GM21360 (cell line): ENCODE measurements around the gene TSPAN11.

Experiments
- ATAC-seq: cut with Tn5 transposase; IDR thresholded peaks from one replicate; pipeline ENCODE4 v1.9.1; 2021; ENCODE audit warnings: mild to moderate bottlenecking, moderate library complexity; ENCODE audit not compliant: unreplicated experiment

TSPAN11 gene

DNA sequence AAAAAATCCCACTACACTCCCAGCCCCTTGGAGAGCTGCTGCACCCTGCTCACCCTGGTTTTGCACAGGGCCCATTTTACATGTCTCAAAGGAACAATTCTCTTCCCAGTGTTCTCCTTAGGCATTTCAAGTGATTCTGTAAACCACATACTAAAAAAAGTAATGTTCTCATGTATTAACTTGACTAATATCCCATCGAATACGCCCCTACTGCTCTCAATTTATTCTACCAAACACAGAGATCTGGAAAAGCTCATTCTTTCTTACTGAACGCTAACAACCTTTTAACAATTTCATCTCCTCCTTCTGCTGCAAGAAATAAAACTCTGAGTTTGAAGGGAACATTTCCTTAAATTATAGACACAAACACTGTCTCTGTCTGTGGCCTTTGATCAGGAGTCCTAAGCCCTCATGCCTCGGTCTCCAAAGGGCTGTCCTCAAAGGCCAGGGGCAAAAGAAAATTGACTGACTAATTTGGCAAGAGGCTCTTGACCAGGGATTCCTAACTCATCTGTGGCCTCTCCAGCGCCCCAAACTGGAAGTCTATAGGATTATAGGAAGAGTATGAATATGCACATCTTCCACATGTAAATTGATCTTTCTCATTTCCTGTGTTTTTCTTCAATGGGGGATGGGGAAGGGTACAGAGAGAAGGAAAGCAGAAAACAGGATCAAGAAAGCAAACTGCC lies 17.1 kb upstream of the TSPAN11 start:
- ATAC-seq: no peak

DNA sequence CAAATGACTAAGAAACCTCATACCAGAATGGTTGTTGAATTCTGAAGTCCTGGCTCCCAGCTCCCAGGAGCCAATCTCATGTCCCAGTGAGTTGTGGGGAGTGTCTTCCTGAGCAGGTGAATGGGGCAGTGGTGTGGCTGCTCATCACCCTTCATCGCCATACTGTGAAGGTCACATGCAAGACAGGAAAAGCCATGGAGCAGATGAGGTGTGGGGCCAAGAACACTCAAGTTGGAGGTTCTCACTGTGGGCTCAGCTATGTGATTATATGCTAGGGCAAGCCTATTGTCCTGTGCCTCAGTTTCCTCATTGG lies 16.6 kb upstream of the TSPAN11 start:
- ATAC-seq: no peak

DNA sequence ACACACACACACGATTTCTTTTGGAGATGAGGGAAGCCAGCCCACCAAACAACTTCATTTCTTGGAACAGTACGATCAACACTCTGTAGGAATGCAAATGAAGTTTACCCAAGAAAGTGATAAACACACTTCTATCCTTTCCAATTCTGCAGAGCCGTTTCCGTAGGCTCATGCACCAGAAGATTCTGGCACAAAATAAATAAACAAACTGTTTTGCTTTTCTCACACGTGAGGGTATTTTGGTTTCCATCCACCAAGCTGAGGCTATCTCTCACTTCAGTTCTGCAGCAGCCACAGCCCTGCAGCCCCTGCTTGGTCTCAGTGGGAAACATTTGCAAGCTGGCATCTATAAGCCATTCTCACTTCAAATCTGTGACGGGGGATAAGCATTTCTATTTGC lies 15.3 kb upstream of the TSPAN11 start:
- no peak for ATAC-seq

DNA sequence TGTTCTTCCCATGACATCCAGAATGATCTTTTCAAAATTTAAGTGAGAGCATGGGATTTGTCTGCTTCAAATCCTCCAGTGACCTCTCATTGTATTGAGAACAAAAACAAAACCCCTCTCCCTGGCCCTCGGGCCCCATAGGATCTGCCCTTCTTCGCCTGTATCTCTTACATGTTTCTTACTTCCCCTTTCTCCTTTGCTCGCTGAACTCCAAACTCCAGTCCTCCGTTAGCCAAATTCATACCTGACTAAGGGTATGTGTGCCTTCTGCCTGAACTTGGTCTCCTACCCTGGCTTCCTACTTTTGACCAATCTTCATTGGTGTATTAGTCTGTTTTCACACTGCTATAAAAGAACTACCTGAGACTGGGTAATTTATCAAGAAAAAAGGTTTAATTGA lies 13.2 kb upstream of the TSPAN11 start:
- peak; percentile 81 for ATAC-seq

DNA sequence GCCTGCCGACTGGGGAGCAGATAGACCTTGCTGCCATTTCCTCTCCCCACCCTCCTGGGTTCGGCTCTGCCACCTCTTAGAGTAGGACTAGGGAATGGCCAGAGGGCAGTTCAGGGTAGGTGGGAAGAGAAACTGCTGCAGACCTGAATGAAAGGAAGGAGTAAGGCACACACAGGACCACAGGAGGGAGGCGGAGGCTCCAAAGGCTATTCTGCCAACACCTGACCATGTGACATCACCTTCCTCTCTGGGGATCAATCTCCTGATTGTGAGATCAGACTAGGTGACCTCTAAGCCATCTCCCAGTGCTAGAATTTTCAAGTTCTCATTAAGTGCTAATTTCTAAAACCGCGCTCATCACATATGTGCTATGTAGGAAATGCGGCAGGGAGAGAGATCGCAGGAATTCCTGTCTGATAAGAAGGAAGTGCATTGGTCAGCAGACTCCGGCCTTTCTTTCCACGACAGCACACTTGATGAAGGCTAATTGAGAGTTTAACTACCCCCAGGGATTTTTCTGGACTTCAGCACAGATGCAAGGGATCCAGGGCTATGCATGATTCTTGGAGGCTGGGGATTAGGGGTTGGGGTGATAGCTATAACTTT lies 11.5 kb upstream of the TSPAN11 start:
- ATAC-seq: no peak

DNA sequence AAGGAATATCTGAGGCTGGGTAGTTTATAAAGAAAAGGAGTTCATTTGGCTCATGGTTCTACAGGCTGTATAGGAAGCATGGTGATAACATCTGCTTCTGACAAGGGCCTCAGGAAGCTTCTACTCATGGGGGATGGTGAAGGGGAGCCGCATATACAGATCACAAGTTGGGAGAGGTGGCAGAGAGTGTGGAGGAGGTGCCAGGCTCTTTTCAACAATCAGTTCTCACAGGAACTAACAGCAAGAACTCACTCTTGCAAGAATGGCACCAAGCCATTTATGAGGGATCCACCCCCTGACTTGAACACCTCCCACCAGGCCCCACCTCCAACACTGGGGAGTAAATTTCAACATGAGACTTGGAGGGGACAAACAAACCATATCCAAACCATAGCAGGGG lies 3.5 kb upstream of the TSPAN11 start:
- ATAC-seq: no peak

DNA sequence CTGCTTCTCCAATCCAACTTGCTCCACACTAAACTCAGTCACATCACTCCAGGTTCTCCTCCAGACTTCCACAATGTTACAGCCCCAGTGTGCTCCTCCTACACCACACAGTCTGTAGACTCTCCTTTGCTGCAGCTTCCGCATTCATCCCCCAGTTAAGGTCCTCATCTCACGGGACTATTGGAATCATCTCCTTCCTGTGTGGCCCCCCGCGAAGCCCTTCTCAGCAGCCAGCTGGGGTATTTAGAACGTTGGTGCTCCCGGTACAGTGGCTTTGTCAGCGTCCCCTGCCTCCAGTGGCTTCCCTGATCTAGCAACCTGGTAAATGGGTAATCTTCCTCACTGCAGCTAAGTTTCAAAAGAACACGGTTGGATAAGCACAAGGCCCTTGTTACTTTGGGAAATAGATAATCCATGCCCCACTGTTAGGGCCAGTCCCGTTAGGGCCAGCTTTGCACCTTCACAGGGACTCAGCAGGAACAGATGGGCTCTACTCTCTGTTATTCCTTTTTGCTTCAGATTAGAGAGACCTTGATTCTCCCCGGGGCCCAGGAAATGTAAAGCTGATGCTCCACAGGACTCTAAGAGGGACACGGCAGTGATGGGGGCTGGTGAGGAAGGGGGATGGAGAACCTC lies 823 bp upstream of the TSPAN11 start:
- no peak for ATAC-seq

DNA sequence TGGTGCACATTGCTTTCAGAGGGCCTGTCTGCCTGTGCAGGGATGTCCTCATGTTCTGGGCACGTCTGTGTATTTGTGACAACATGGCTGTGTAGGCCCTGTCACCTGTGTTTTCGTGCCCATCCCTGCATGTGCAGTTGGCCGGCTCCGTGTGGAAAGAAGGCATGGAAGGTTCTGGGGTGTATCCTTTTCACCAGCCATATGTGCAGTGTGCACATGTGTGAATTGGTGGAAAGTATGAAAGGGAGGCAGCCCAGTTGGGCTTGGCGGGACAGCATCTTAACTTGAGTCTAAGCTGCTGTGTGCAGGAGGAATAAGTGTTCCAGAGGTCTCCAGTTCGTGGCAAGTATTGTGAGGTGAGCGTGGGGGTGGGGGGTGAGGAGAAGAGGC lies 669 bp downstream of the TSPAN11 start:
- no peak for ATAC-seq

DNA sequence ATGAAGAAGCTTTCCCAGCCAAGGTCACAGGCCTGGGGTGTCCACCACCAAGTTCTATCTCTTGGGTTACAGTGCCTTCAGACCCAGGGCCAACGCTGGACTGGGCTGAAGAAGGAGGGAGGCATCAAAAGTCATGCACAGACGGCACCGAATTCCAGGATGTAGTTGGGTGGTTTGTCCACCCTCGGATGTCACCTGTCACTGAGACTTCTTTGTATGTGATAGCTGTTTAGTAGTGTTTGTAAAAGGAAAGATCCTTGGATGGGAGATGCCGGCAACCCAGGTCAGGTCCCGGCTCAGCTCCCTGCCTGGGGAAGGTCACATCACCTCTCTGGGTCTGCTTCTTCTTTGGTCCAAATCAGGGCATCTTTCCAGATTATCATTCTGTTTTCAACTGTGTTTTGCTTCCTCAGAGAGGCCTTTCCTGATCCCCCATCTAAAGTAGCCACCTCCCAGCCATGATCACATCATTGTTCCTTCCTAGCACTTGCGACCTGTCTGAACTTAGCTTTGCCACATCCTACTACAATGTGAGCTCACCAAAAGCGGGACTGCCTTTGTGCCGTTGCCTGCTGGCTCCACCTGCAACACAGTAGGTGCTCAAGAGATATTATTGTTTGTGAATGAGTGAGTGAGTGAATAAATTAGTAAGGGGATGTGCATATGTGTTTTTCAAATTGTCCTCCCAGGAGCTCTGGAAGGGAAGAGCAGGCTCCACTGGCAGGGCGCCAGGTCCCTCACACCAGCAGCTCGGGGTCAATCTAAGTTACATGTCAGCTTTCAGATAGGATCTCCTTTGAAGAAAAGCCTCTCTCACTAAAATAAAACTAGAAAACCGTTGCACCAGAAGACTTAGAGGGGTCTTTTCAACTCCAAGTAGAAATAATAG lies 2.1 kb downstream of the TSPAN11 start:
- no peak for ATAC-seq

DNA sequence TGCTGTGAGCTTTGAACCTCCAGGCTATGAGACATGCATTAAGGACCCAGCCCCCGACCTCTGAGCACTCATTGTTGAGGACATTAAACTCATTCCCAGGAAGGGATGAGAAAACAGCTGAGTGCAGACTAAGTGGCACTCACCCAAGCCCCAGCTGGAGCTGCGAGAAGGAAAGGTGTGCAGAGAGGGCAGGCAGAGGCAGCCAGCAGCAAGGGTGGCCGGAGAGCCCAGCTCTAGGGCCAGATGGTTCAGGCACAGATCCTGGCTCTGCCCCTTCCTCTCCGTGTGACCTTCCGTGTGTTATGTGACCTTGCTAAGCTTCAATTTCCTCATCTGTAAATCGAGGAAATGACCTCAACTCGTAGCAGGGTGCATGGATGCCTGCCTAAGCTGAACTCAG lies 3.7 kb downstream of the TSPAN11 start:
- ATAC-seq: no peak

DNA sequence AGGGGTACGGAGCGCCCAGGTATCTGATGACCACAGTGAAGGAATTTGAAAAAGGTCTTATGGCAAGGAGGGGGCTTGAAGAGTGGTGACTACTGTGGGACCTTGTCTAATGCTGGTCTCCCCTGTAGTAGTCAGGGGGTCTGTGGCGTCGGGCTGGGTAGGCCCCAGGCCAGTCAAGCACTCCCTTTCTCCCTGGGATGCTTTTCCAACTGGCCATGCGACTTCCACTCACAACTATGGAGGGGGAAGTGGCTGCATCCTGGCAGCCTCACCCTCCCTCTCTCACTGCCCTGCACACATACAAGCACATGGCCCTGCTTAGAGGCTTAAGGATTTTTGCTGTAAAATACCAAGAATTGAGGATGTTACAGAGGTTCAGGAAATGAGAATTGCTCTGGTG lies 4.1 kb downstream of the TSPAN11 start:
- ATAC-seq: no peak

DNA sequence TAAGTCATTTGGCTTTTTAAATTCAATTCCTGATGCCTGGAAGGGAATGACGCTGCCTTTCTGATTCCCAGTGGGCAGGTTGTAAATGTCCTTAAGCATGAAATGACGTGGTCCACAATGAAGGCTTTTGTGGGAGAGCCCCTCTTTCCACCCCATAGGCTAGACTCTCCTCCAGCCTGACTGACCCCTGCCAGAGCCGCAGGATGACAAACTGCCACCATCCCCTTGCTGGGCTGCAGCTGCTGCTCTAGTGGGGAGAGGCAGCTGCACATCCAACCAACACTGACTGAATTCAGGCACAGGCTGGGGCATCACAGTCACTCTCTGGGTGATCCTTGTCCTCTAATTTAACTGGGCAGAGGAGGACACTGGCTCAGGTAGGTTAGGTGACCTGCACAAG lies 6.3 kb downstream of the TSPAN11 start:
- ATAC-seq: no peak

DNA sequence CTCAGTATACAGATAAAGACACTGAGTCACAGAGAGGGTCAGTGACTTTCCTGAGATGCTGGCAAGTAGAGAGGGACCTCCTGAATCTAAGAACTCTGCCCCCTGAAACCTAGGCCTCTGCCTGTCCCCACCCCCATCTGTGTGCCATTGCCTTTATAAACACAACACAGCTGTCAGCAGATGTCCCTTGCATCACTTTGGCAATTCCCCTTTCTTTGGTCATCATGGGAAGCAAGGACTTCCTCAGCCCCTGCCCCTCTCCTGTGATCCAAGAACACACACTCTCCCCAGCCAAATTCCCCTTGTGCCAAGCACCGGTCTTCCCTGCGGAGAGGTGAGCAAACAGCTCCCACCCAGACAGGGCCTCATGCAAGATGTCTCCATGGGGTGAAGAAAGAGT lies 8.3 kb downstream of the TSPAN11 start:
- ATAC-seq: no peak

DNA sequence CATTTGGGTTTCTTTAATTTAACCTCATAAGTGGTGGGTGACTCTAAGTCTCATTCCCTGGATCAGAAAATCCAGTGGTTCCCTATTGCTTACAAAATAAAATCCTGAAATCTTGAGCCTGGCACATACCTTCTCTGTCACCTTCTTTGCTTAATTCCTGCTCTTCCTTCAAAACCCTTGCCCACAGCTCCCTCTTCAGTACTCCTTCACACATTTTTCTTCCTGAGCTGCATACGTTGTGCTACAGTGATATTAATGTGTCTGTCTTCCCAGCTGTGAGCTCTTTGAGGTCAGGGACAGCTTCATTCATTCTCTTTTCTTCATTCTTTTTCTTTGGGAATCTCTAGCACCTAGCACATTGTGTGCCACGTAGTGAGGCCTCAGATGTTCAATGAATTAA lies 9.5 kb downstream of the TSPAN11 start:
- no peak for ATAC-seq

DNA sequence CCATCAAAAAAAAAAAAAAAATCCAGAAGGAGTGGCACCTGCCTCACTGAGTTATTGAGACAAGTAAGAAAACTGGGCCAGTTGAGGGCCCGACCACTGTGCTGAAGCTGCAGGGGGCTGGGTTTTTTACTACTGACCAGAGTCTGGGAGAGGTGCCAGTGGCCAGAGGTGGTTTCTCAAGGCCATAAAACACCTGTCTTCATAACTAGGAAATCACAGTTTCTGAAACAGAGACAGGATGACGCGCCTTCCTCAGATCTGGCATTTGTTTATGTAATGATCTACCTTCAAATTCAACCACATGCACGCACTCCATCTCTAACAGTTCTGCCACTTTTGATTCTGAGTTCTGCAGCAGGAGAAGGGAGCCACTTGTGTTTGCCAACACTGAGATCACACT lies 12.7 kb downstream of the TSPAN11 start:
- no peak for ATAC-seq

DNA sequence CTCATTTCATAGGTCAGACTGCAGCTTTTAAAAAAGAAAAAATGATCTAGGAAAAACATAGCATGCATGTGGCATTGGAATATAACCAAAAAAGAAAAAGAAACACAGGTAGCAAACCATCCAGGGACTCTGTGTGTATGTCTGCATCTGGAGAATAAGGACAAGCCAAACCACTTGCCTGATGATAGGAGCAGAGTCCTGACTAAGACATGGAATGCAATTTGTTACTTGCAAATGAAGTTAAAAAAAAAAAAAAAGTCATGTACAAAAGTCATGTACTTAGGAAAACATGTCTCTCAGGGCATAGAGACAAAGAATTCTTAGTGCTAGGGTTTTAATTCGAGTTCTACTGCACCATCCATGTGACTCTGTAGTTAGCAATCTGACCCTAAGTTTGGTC lies 15.9 kb downstream of the TSPAN11 start:
- ATAC-seq: no peak

DNA sequence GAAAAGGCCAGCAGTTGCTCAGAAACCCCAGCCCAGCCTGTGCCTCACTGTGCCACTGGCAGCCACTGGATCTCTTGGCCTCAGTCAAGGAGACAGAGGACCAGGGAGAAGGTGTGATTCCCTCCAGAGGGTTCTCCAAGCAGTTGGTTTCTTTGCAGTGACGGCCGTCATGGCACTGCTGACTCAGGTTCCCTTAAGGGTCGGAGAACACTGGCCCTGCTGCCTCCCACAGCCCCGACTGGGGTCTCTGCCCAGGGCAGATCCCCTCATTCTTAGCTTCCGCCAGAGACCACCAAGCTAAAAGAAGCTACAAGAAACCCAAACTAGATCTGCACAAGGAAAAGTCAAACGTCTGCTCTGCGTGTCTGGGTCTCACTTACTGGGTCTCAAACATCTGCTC lies 16.4 kb downstream of the TSPAN11 start:
- ATAC-seq: no peak

DNA sequence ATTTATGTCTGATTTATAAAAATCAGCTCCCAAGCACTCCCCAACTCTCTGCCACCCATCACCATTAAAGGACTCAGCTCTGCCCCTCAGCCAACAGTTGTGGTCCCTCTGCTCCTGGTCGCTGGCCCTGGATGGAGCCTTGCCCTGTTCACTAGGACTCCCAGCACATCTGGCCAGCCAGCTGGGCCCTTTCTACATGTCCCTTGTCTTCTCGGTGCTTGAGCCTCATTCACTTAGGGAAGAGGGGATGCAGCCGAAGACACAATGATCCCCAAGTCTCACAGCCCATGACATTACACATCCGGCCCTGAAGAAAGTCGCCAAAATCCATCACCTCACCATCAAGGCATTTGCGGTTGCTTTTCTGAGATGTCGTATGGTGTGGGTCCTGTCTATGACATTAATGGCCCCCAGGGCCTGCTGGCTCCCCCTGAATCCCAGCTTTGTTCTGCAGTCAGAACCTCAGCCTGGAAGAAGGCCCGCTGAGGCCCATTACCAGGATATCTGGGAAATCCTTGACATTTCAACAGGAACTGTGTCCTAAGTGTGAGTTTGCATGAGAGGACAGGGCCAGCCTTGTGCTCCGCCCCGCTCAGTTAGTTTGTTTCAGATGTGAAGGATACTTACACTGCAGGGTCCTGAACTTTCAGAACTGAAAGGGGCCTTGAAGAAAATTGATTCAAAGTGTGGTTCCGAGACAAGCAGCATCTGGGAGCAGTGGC lies 19.1 kb downstream of the TSPAN11 start:
- no peak for ATAC-seq

DNA sequence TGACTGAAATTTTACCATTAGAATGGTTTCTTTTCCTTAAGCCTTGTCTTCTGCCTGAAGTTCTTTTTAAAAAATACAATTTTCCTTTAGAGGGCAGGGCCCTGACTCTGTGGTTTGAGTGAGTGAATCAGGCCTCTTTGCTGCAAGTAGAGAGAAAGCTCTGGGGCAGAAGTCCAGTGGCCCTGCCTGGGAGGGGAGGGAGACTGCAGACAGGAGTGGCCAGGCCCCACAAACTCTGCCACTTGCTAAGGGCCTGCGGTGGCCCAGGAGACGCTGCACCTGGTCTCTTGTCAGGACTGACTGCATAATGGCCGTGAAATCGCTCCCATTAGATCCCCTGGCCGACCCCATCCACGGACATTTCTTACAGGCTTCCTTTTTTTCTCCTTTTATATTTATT lies 25.5 kb downstream of the TSPAN11 start:
- no peak for ATAC-seq

DNA sequence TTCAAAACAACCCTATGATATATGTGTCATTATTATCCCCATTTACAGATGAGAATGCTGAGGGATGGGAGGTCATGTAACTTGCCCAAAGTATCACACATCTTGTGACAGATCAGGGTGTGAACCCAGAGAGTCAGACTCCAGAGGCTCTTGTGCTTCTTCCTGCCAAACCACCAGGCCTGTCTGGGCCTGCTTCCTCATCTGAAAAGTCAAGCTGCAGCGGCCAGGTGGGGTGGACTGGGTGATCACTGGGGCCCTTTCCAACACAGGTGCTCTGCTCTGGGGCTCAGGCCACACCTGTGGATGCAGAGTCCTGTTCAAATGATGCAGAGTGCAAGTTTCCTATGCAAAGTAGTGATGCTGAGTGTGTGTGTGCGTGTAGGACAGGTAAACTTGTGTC lies 26.7 kb downstream of the TSPAN11 start:
- ATAC-seq: no peak
